Activated naive CD4-positive, alpha-beta T cell treated with anti-CD3 and anti-CD28 coated beads for 36 hours (primary cell): ENCODE data around the gene MYO5C. TPM values are rescaled to one million over a fixed set of nuclear protein-coding genes. Genes with fewer than 3 reads are reported as not detected.
A peak's percentile ranks its signal among the peaks of the same experiment; 100 is the strongest.
"Not testable (repeated sequence)": the region's sequence is repeated elsewhere in the genome, so short reads cannot be mapped to it uniquely, and the experiment has no call there.

Experiments
- CTCF ChIA-PET: fragments of 350-600 bp; sonication (Branson Sonifier 250); formaldehyde crosslinking; loops from one replicate; lab custom pipeline; 2021; ENCODE audit warnings: antibody characterized with exemption; lab: Charles Lee
- DNase-seq: peaks from one replicate; pipeline ENCODE4 v3.0.0-alpha.2; 2020
- H3K27ac Mint-ChIP-seq: one replicate; pipeline ENCODE4 v1.8.0; 2021; ENCODE audit warnings: mild to moderate bottlenecking, mixed read lengths
- H3K27me3 Mint-ChIP-seq: one replicate; pipeline ENCODE4 v1.8.0; 2021; ENCODE audit warnings: low read depth, mixed read lengths
- H3K36me3 Mint-ChIP-seq: one replicate; pipeline ENCODE4 v1.8.0; 2021; ENCODE audit warnings: low read depth, mixed read lengths
- H3K4me1 Mint-ChIP-seq: one replicate; pipeline ENCODE4 v1.8.0; 2021; ENCODE audit warnings: low read depth, mixed read lengths
- H3K4me3 Mint-ChIP-seq: one replicate; pipeline ENCODE4 v1.8.0; 2021; ENCODE audit warnings: mild to moderate bottlenecking, moderate library complexity, mixed read lengths
- H3K9me3 Mint-ChIP-seq: one replicate; pipeline ENCODE4 v1.8.0; 2021; ENCODE audit warnings: mixed read lengths
- intact Hi-C: fragments of 100-400 bp; cut with micrococcal nuclease; formaldehyde crosslinking; loops from one replicate; pipeline ENCODE4 v1.15.1; 2023
- total RNA-seq, 2 experiments: library from RNA; stranded (reverse); gene quantifications; one replicate each; pipeline ENCODE4 v1.2.3, GENCODE V29; 2021

The MYO5C gene
- total RNA-seq, 2 experiments from 2014 or later, result 0.19 to 0.25 TPM

DNA sequence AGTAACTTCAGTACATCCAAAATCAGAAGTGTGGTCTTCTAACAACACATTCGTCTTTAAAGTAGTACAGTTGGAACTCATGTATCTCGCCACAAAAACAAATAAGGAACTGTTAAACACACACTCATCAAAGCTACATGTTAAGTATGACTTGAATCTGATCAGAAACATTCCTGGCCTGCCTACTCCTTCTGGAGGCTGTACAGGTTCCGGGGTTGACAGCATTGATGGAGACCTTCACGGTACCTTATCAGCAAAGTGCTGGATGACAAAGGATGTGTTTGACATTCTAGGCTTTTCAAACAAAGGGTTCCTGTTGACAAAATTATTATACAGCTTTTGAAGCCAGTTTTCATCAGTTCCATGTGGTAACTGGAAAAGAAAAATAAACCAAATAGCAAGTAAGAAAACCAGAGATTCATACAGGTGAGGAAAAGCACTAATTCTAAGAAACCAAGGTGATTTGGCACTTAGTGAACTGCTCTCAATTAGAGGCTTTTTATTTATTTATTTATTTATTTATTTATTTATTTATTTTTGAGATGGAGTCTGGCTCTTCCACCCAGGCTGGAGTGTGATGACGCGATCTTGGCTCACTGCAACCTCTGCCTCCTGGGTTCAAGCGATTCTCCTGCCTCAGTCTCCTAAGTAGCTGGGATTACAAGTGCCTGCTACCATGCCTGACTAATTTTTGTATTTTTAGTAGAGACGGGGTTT, 44.3 kb downstream of the MYO5C start:
- no peak overlapping the region for H3K4me3 Mint-ChIP-seq
- no peak for DNase-seq
- H3K9me3 Mint-ChIP-seq, result no peaks in the 10 kb centered on the region
- no peaks in the 10 kb centered on the region for H3K27me3 Mint-ChIP-seq
- no peak overlapping the region for H3K27ac Mint-ChIP-seq
- H3K36me3 Mint-ChIP-seq, result no peaks in the 10 kb centered on the region
- CTCF ChIA-PET, result interaction anchor here (1.1 to 1.3 kb wide), 3 partner anchors 10 to 23 kb away, joined by 3 to 5 read pairs (median 3); no protein-coding TSS in a partner anchor
- intact Hi-C loops, result no loop called here
- peaks cover 6% of the 10 kb centered on the region for H3K4me1 Mint-ChIP-seq

DNA sequence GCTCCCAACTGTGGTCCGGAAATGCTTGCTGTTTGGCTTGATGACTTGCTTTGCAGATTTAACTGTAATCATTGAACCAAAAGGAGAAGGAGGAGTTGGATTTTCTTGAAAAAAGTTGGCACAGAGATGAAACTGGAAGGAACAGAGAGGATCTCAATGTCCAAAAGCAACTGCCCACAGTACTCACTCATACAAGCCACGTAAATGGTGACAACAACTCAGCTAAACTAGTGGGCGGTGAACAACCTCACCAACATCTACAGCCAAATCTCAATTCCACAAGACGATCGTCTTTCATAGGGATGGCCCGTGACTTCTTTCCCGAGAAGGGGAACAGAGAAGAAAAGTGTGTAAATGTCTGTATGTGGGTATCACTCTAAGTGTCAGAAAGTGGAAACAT, 48.1 kb downstream of the MYO5C start:
- no peaks in the 10 kb centered on the region for H3K4me1 Mint-ChIP-seq
- no peaks in the 10 kb centered on the region for H3K36me3 Mint-ChIP-seq
- no peak for DNase-seq
- no peak overlapping the region for H3K4me3 Mint-ChIP-seq
- H3K9me3 Mint-ChIP-seq, result no peaks in the 10 kb centered on the region
- CTCF ChIA-PET, result interaction anchor here (0.6 kb wide), 1 partner anchor 332 kb away, joined by 4 read pairs; no protein-coding TSS in a partner anchor
- intact Hi-C loops, result no loop called here
- H3K27me3 Mint-ChIP-seq, result no peaks in the 10 kb centered on the region
- no peak overlapping the region for H3K27ac Mint-ChIP-seq

DNA sequence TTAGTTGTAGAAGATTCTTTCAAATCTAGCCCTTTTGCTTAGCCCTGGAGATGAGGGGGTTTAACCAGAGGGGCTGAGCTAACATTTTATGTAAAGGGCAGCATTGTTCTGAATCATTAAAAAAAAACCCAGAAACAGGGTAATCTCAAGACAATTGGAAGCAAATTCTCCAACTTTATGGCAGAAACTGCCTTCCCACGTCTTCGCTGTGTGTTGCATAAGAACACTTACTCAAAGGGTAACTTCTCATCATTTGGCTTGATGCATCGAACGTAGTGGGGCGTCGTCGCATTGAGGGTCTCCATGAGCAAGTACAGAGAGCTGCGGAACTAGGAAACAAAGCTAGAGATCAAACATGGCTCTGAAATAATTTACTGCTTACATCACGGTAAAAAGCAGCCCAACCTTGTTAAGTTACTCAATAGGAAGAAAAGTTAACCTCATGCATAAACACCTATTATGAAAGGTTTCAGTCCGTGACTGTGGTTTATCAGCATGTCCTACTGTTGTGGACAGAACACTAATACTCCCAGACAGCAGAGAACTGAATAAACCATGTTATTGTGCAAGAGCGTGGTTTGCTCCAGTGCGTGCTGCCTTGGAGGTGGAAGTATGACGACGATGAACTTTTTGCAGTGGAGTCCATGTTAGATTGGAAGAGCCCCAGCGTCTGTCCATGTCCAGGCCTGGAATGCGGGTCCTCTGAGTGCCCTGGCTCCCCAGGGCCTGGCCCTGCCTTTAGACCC, 48.7 kb downstream of the MYO5C start:
- CTCF ChIA-PET, result interaction anchor here (1.1 to 1.5 kb wide), 3 partner anchors 9 to 22 kb away, joined by 4 to 12 read pairs (median 6); no protein-coding TSS in a partner anchor
- Mint-ChIP-seq H3K36me3 (no peaks in the 10 kb centered on the region), H3K4me1 (peaks cover 1% of the 10 kb centered on the region), H3K9me3 (no peaks in the 10 kb centered on the region), H3K27me3 (no peaks in the 10 kb centered on the region), H3K4me3 (no peak overlapping the region), H3K27ac (no peak overlapping the region)
- intact Hi-C loops, result no loop called here
- no peak for DNase-seq

DNA sequence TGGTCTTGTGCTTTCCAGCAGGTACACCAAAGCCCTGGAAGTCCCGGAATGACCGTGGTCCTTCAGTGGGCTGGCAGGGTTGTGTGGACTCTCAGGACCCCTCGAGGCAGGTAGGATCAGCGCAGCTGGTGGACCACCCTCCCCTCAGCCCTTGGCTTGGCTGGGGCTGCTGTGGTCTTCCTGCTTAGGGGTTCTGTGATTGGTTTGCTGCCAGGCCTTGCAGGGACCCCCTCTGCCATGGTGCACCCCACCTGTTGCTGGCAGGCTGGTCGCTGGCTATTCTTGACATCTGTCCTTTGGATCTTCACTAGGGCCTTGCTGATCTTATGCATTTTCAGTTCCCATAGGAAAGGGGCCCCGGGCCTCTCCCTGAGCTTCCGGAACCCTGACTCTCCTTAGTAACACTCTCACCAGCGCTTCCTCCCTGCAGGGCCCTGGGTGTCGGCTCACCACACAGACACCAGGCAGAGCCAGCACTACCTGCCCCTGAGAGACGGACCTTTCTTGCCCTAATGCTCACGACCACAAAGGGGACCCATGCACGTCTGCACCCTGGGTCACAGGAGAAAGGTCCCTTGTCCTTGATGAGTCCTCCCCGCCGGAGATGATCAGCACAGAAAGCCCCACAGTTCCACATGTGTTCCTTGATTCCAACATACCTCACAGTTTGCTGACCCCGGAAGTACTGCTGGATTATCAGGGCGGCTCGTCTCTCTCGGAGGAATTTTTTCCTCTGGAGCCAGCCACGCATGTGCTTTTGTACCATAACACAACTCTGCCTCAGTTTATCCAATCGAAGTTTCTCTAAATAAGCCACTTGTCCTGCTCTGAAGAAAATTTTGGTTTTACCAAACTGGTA, 51.7 kb downstream of the MYO5C start:
- Mint-ChIP-seq H3K4me3 (no peak overlapping the region), H3K9me3 (no peaks in the 10 kb centered on the region), H3K36me3 (no peaks in the 10 kb centered on the region), H3K27me3 (no peaks in the 10 kb centered on the region), H3K4me1 (peaks cover 10% of the 10 kb centered on the region), H3K27ac (no peak overlapping the region)
- intact Hi-C loops, result no loop called here
- no peak for DNase-seq
- CTCF ChIA-PET, result no interaction called here

DNA sequence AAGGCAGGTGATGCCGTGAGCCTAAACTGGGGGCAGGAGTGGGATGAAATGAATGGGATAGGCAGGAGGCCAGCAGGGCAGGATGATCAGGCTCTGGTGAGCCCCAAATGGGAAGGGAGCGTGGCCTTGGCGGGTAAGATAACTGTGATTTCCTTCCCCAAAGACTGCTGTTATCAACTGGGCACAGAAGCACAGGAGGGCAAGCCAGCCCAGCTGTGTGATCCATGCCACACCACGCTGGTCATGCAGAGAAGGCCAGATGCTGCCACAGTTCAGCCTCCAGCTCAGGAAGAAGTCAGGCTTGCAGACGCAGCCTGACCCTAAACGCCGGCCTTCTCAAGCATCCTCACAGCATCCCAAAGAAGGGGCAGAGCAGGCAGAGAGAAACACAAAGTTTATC, 52.3 kb downstream of the MYO5C start:
- no peak for DNase-seq
- H3K9me3 Mint-ChIP-seq, result no peaks in the 10 kb centered on the region
- H3K4me1 Mint-ChIP-seq, result peaks cover 10% of the 10 kb centered on the region
- no peak overlapping the region for H3K4me3 Mint-ChIP-seq
- H3K27me3 Mint-ChIP-seq, result no peaks in the 10 kb centered on the region
- H3K36me3 Mint-ChIP-seq, result no peaks in the 10 kb centered on the region
- intact Hi-C loops, result no loop called here
- H3K27ac Mint-ChIP-seq, result no peak overlapping the region
- CTCF ChIA-PET, result no interaction called here

DNA sequence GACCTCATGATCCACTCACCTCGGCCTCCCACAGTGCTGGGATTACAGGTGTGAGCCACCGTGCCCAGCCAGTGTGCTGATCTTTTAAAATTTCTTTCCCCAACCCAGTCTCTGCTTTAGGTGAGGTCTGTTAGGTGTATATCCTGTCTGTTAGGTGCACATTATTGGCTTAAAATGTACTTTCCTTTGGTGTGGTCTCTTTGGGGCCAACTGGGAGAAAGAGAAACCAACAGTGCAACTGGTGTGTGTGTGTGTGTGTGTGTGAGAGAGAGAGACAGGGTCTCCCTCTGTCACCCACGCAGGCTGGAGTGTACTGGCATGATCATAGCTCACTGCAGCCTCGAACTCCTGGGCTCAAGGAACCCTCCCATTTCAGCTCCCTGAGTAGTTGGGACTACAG, 54.1 kb downstream of the MYO5C start:
- Mint-ChIP-seq H3K4me3 (no peak overlapping the region), H3K27ac (peak overlapping the region; percentile 65), H3K4me1 (peaks cover 10% of the 10 kb centered on the region), H3K27me3 (no peaks in the 10 kb centered on the region), H3K9me3 (no peaks in the 10 kb centered on the region), H3K36me3 (no peaks in the 10 kb centered on the region)
- intact Hi-C loops, result no loop called here
- DNase-seq, result peak; percentile 23
- CTCF ChIA-PET, result interaction anchor here (0.7 to 2.0 kb wide), 2 partner anchors 9 to 14 kb away, joined by 3 to 10 read pairs; no protein-coding TSS in a partner anchor

DNA sequence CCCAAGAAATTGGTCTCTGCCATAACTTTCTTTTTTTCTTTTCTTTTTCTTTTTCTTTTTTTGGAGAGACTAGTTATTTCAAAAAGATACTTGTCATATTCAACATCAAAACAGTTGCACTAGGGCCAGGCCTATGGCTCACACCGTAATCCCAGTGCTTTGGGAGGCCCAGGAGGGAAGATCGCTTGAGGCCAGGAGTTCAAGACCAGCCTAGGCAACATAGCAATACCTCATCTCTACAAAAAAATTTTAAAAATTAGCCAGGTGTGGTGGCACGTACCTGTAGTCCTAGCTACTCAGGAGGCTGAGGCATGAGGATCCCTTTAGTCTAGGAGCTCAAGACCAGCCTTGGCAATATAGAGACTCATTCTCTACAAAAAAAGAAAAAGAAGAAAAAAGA, 55.4 kb downstream of the MYO5C start:
- Mint-ChIP-seq H3K4me1 (peaks cover 21% of the 10 kb centered on the region), H3K36me3 (no peaks in the 10 kb centered on the region), H3K27me3 (no peaks in the 10 kb centered on the region), H3K9me3 (no peaks in the 10 kb centered on the region), H3K4me3 (no peak overlapping the region), H3K27ac (no peak overlapping the region)
- intact Hi-C loops, result no loop called here
- CTCF ChIA-PET, result interaction anchor here (2.0 kb wide), 1 partner anchor 13 kb away, joined by 10 read pairs; no protein-coding TSS in a partner anchor
- DNase-seq, result no peak

DNA sequence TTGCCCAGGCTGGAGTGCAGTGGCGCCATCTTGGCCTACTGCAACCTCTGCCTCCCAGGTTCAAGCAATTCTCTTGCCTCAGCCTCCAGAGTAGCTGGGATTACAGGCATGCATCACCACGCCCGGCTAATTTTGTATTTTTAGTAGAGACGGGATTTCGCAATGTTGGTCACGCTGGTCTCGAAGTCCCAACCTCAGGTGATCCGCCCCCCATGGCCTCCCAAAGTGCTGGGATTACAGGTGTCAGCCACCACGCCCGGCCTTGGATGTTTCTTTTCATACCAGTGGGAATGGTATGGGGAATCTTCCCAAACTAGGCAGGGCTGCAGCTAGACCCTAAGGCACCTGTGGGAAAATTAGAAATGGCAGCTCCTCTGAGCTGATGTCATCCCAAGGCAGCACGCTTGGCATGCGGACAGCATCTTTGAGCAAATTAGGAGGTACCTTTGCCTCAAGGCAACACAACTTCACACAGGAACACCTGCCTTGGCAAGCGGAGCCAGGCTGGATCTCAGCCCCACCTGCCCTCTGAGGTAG, 56.5 kb downstream of the MYO5C start:
- H3K27ac Mint-ChIP-seq, H3K9me3 Mint-ChIP-seq, DNase-seq, H3K36me3 Mint-ChIP-seq, intact Hi-C loops, H3K27me3 Mint-ChIP-seq, H3K4me3 Mint-ChIP-seq: not testable (repeated sequence)
- CTCF ChIA-PET, result interaction anchor here (0.9 to 2.1 kb wide), 3 partner anchors 11 to 18 kb away, joined by 4 to 15 read pairs (median 4); no protein-coding TSS in a partner anchor
- H3K4me1 Mint-ChIP-seq, result peaks cover 32% of the 10 kb centered on the region

DNA sequence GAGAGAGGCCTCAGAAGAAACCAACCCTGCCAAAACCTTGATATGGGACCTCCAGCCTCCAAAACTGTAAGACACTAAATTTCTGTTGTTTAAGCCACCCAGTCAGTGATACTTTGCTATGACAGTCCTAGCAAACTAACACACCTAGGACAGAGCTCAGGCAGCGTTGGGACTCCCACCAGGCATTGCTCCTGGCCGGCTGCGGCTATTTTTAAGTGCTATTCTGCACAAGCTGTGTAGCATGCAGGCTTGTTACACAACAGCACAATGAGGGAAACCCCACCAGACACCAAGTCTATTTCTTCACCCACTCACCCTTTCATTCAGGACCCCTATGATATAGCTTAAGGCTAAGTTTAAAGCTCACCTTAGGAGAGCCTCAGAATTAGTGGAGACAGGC, 57.5 kb downstream of the MYO5C start:
- H3K27me3 Mint-ChIP-seq, result no peaks in the 10 kb centered on the region

DNA sequence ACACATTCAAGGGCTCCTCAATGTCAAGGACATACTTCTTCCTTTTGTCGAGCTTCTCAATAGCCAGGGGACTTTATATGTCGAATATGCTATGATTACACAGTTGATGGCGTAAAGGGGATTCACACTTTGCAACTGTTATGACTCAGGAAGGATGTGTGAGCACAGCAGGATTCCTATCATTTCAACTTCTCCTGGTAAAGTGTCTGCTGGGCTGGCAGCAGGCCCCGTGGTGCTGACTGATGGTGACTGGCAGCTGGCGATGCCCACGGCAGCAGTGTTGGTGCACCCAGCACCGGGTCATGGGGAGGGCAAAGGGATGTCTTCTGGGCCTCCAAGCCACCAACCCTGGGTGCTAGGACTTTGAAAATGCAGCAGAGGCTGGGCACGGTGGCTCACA, 59.6 kb downstream of the MYO5C start:
- peak; percentile 45 for DNase-seq
- Mint-ChIP-seq H3K36me3 (no peaks in the 10 kb centered on the region), H3K4me1 (peaks cover 46% of the 10 kb centered on the region), H3K4me3 (no peak overlapping the region), H3K27me3 (no peaks in the 10 kb centered on the region), H3K27ac (no peak overlapping the region), H3K9me3 (no peaks in the 10 kb centered on the region)
- CTCF ChIA-PET, result interaction anchor here (0.7 to 1.7 kb wide), 8 partner anchors 9 to 453 kb away, joined by 3 to 10 read pairs (median 4); no protein-coding TSS in a partner anchor
- intact Hi-C loops, result no loop called here

More for the DNA sequence above, 57.5 kb downstream of the MYO5C start:
- Mint-ChIP-seq H3K4me3 (no peak overlapping the region), H3K27ac (no peak overlapping the region), H3K36me3 (no peaks in the 10 kb centered on the region), H3K4me1 (peaks cover 41% of the 10 kb centered on the region), H3K9me3 (no peaks in the 10 kb centered on the region)
- CTCF ChIA-PET, result interaction anchor here (1.3 to 2.1 kb wide), 2 partner anchors 10 to 12 kb away, joined by 4 to 15 read pairs; no protein-coding TSS in a partner anchor
- intact Hi-C loops, result no loop called here
- DNase-seq, result no peak

DNA sequence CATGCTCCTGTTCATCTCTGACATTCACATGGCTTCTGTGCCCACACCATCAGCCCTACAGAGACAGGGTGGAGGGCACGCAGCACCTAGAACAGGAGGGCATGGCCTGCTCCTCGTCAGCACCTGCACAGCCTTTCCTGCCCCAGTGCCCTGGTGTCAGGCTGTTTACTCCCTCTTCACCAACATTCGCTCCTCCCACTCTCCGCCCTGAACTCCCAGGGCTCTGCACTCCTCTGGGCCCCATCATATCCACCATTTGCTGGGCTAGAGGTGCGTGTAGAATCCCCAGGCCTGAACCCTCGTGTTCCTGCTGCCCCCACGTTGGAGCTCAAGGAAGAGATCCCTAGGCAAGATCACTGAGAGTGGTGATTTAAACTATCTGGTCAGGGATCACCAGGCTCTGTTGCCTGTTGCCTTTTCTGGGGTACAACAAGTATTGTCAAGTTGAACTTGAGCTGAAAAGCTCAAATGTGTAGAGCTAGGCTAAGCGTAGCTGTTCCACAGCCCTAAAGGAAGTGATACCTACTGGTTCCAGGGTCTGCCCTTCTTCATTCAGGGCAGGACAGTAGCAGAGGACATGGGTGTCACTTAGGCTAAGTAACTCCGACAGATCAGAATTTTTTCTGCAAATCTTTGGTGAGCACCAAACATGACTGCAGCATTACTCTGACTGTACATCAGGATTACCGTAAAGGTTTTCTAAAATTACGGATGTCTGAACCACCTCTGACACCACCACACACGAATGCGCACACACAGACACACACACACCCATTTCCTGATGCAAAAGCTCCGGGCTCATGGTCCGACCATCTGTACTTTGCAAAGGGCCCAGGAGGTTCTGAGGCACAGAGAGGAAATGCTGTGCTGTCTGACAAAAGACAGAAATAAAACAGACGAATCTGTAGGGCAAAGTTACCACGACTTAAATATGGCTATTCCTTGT, 60.7 kb downstream of the MYO5C start:
- intact Hi-C loops, result loop anchor here (2.0 kb wide), 1 partner anchor 28 kb away; no protein-coding TSS in a partner anchor
- Mint-ChIP-seq H3K4me1 (peaks cover 43% of the 10 kb centered on the region), H3K4me3 (peak overlapping the region; percentile 24), H3K27ac (peak overlapping the region; percentile 79), H3K27me3 (no peaks in the 10 kb centered on the region), H3K36me3 (no peaks in the 10 kb centered on the region), H3K9me3 (no peaks in the 10 kb centered on the region)
- DNase-seq, result peak; percentile 69
- CTCF ChIA-PET, result interaction anchor here (1.0 to 1.7 kb wide), 8 partner anchors 7 to 334 kb away, joined by 3 to 10 read pairs (median 4); no protein-coding TSS in a partner anchor
